HCT116 (cell line): ENCODE data around the gene RBKS. TPM values are rescaled to one million over a fixed set of nuclear protein-coding genes. Genes with fewer than 3 reads are reported as not detected.

Experiments used
- ATAC-seq: fragments of 200-7000 bp; cut with Tn5 transposase; 2 replicates; pipeline ENCODE4 v1.9.1; 2020; ENCODE audit warnings: mild to moderate bottlenecking, moderate library complexity
- BruUV-seq: library from RNA; stranded (reverse); fragments of 400-500 nt; replicated peaks from 2 replicates; lab custom pipeline; 2021; lab: Mats Ljungman, UMichigan
- CTCF ChIA-PET: fragments of 300-600 bp; sonication (Branson Sonifier 250); formaldehyde crosslinking; loops from one replicate; lab custom pipeline; 2021; ENCODE audit warnings: antibody characterized with exemption; lab: Charles Lee
- POLR2A ChIA-PET: fragments of 300-600, 350-600 bp; sonication (Branson Sonifier 250); formaldehyde crosslinking; loops from one replicate; lab custom pipeline; 2021; ENCODE audit warnings: antibody characterized with exemption; lab: Charles Lee
- RAD21 ChIA-PET, 2 experiments: fragments of 300-600 bp; sonication (Branson Sonifier 250); formaldehyde crosslinking; loops; one replicate each; lab custom pipeline; 2023; ENCODE audit warnings: low total read pairs in 2 of 2; ENCODE audit not compliant: uncharacterized antibody in 2 of 2, unreplicated experiment in 2 of 2, low non-redundant PET in 1 of 2; lab: Charles Lee
- DNase-seq: peaks from one replicate; pipeline ENCODE4 v3.0.0-alpha.2; 2010; ENCODE audit warnings: low read depth, low spot score
- H2AFZ ChIP-seq: fragments of 200-600 bp; shearing (Covaris generic), sonication (generic); 2 replicates; pipeline ENCODE4 v1.6.1; 2017; ENCODE audit warnings: low read depth, mixed run types, mixed read lengths, antibody characterized with exemption, low read length; ENCODE audit not compliant: poor library complexity, severe bottlenecking
- H3K27ac ChIP-seq: 2 replicates; pipeline ENCODE4 v1.5.1; 2012; ENCODE audit warnings: low read depth, low read length
- H3K27me3 ChIP-seq: fragments of 200-600 bp; sonication (generic); 2 replicates; pipeline ENCODE4 v1.6.1; 2016; ENCODE audit warnings: mixed run types, low read length, mixed read lengths; ENCODE audit not compliant: insufficient read depth
- H3K36me3 ChIP-seq, 2 experiments: fragments of 200-500 bp in 1 of 2; fragments of 200-600 bp in 1 of 2; sonication (Bioruptor generic) in 1 of 2; sonication (generic) in 1 of 2; 2 replicates each; pipeline versions ENCODE4 v1.5.1 to v1.6.1; 2014 to 2016; ENCODE audit warnings: low read length in 2 of 2, inconsistent platforms in 1 of 2, mixed read lengths in 1 of 2, mixed run types in 1 of 2; ENCODE audit not compliant: insufficient read depth in 2 of 2, control insufficient read depth in 1 of 2
- H3K4me1 ChIP-seq, 2 experiments: fragments of 200-600 bp in 1 of 2; sonication (generic) in 1 of 2; 2 replicates each; pipeline versions ENCODE4 v1.5.1 to v1.6.1; 2012 to 2017; ENCODE audit warnings: low read length in 2 of 2, inconsistent platforms in 1 of 2, mild to moderate bottlenecking in 1 of 2, mixed read lengths in 1 of 2, mixed run types in 1 of 2, moderate library complexity in 1 of 2; ENCODE audit not compliant: insufficient read depth in 2 of 2, control insufficient read depth in 1 of 2
- H3K4me2 ChIP-seq: fragments of 200-600 bp; sonication (generic); 2 replicates; pipeline ENCODE4 v1.6.1; 2017; ENCODE audit warnings: mixed run types, low read length, mixed read lengths
- H3K4me3 ChIP-seq, 2 experiments: fragments of 200-600 bp in 1 of 2; sonication (generic) in 1 of 2; replicated peaks in 1 of 2; 2 replicates each; pipeline ENCODE4 v1.5.1; 2011 to 2016; ENCODE audit warnings: low read length in 2 of 2, control low read depth in 1 of 2, low read depth in 1 of 2, mild to moderate bottlenecking in 1 of 2, mixed read lengths in 1 of 2, mixed run types in 1 of 2
- H3K79me2 ChIP-seq: fragments of 200-600 bp; sonication (generic); 2 replicates; pipeline ENCODE4 v1.6.1; 2017; ENCODE audit warnings: mild to moderate bottlenecking, mixed run types, low read length, moderate library complexity, mixed read lengths; ENCODE audit not compliant: insufficient read depth
- H3K9ac ChIP-seq: fragments of 200-600 bp; sonication (generic); 2 replicates; pipeline ENCODE4 v1.6.1; 2016; ENCODE audit warnings: low read length, mixed read lengths
- H3K9me2 ChIP-seq: fragments of 200-600 bp; sonication (generic), shearing (Covaris generic); 2 replicates; pipeline ENCODE4 v1.6.1; 2017; ENCODE audit warnings: mixed run types, mild to moderate bottlenecking, moderate library complexity; ENCODE audit not compliant: insufficient read depth
- H3K9me3 ChIP-seq, 2 experiments: fragments of 200-500 bp in 1 of 2; fragments of 200-600 bp in 1 of 2; sonication (Bioruptor generic) in 1 of 2; sonication (generic) in 1 of 2; 2 replicates each; pipeline ENCODE4 v1.6.1; 2014 to 2017; ENCODE audit warnings: low read length in 2 of 2, mixed read lengths in 2 of 2, inconsistent platforms in 1 of 2, low read depth in 1 of 2, mild to moderate bottlenecking in 1 of 2, mixed run types in 1 of 2, moderate library complexity in 1 of 2; ENCODE audit not compliant: control insufficient read depth in 1 of 2, insufficient read depth in 1 of 2
- H4K20me1 ChIP-seq: fragments of 200-600 bp; sonication (generic), shearing (Covaris generic); 2 replicates; pipeline ENCODE4 v1.6.1; 2017; ENCODE audit warnings: mixed run types, mild to moderate bottlenecking, moderate library complexity; ENCODE audit not compliant: insufficient read depth
- CBX3 ChIP-seq: IDR thresholded peaks from 2 replicates; pipeline ENCODE4 v1.6.1; 2012; ENCODE audit warnings: low read depth
- CEBPB ChIP-seq: IDR thresholded peaks from 2 replicates; pipeline ENCODE4 v1.6.1; 2012; ENCODE audit warnings: low read depth
- EGR1 ChIP-seq: IDR thresholded peaks from 2 replicates; pipeline ENCODE4 v1.6.1; 2012; ENCODE audit warnings: low read depth
- ELF1 ChIP-seq: IDR thresholded peaks from 2 replicates; pipeline ENCODE4 v1.6.1; 2012; ENCODE audit warnings: low read depth, borderline replicate concordance
- EZH2phosphoT487 ChIP-seq: fragments of 200-600 bp; IDR thresholded peaks from 2 replicates; pipeline ENCODE4 v1.6.1; 2018; ENCODE audit warnings: antibody characterized with exemption, borderline replicate concordance
- FOSL1 ChIP-seq: IDR thresholded peaks from 2 replicates; pipeline ENCODE4 v1.6.1; 2012; ENCODE audit warnings: low read depth
- JUND ChIP-seq: IDR thresholded peaks from 2 replicates; pipeline ENCODE4 v1.6.1; 2012
- MAX ChIP-seq: IDR thresholded peaks from 2 replicates; pipeline ENCODE4 v1.6.1; 2012
- POLR2A ChIP-seq: IDR thresholded peaks from 2 replicates; pipeline ENCODE4 v1.7.0; 2011; ENCODE audit warnings: borderline replicate concordance; ENCODE audit not compliant: insufficient read depth, insufficient read length; ENCODE audit errors: extremely low read depth
- RAD21 ChIP-seq: IDR thresholded peaks from 2 replicates; pipeline ENCODE4 v1.6.1; 2012; ENCODE audit warnings: low read depth, mild to moderate bottlenecking
- REST ChIP-seq: IDR thresholded peaks from 2 replicates; pipeline ENCODE4 v1.6.1; 2012; ENCODE audit warnings: low read depth
- SIN3A ChIP-seq: IDR thresholded peaks from 2 replicates; pipeline ENCODE4 v1.6.1; 2012; ENCODE audit warnings: low read depth
- SP1 ChIP-seq: IDR thresholded peaks from 2 replicates; pipeline ENCODE4 v1.6.1; 2012; ENCODE audit warnings: low read depth
- TCF7L2 ChIP-seq: IDR thresholded peaks from 2 replicates; pipeline ENCODE4 v1.7.0; 2011; ENCODE audit warnings: borderline replicate concordance, inconsistent platforms; ENCODE audit not compliant: insufficient read depth, insufficient read length; ENCODE audit errors: extremely low read depth
- ZNF274 ChIP-seq: fragments of 200-500 bp; sonication (Bioruptor generic); IDR thresholded peaks from 2 replicates; pipeline ENCODE4 v1.6.1; 2014; ENCODE audit warnings: mild to moderate bottlenecking, low read depth, low read length, inconsistent platforms
- intact Hi-C: fragments of 100-400 bp; cut with micrococcal nuclease; formaldehyde crosslinking; loops from 2 replicates; pipeline ENCODE4 v1.10.0; 2022
- total RNA-seq: library from RNA; stranded (reverse); gene quantifications from one replicate; pipeline ENCODE4 v1.2.1, GENCODE V29; 2021; ENCODE audit not compliant: unreplicated experiment
- TF ChIP-seq, protein P1 (sequence below): IDR thresholded peaks from 2 replicates; pipeline ENCODE4 v1.6.1; 2012
- TF ChIP-seq, protein P2 (sequence below), 3 experiments: fragments of 200-600 bp in 1 of 3; sonication (generic) in 1 of 3; IDR thresholded peaks in 2 of 3; conservative IDR thresholded peaks in 1 of 3; 2 replicates each; pipeline ENCODE4 v1.5.1; 2012 to 2017; ENCODE audit warnings: low read depth in 2 of 3, low read length in 2 of 3, antibody characterized with exemption in 1 of 3, borderline replicate concordance in 1 of 3, control low read depth in 1 of 3, mild to moderate bottlenecking in 1 of 3, mixed read lengths in 1 of 3, mixed run types in 1 of 3, moderate library complexity in 1 of 3; ENCODE audit not compliant: insufficient read depth in 1 of 3

Gene RBKS
- total RNA-seq, 1 experiment from 2014 or later = 2.4 TPM

- TF ChIP-seq REST = no peak
Observed at GRCh38 chr2:27903018-27903417, 12.8 kb upstream of the RBKS start (continued).

DNA sequence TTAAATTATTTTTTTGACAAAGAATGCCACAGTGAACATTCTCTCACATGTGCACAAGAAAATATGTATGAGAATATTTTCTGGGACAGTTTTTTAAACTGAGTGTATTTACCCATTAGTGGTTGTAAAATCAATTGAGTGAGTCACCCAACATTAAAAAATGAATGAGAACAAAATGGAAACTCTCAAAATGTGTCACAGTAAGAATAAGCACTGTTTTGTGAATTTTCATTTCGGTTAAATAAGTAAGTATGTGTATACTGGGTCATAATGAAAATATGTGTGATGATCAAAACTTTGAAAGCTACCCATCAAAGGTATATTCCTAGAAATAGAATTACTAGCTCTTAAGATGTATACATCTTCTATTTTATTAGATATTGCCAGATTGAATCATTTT is 11.9 kb upstream of the RBKS start:
- H3K27me3 ChIP-seq = no peaks in the 10 kb centered on the region
- peaks cover 0 to 7% of the 10 kb centered on the region in 2 experiments; a peak in 1 of 4 replicates for H3K36me3 ChIP-seq
- no TSS peak for BruUV-seq
- ChIA-PET CTCF (no interaction called here), RAD21 (no interaction called here), POLR2A (no interaction called here)
- H3K79me2 ChIP-seq = peaks cover 3% of the 10 kb centered on the region; the same call in 1 of the 2 replicates
- DNase-seq (no peak), ATAC-seq (no peak)
- intact Hi-C loops = no loop called here
- no peak overlapping the region for H3K4me3 ChIP-seq
- H3K9me3 ChIP-seq = no peaks in the 10 kb centered on the region
- no peak overlapping the region for H3K4me2 ChIP-seq
- H3K27ac ChIP-seq = no peak overlapping the region
- no peak overlapping the region for H3K9ac ChIP-seq
- no peak overlapping the region for H2AFZ ChIP-seq
- no peaks in the 10 kb centered on the region for H3K9me2 ChIP-seq
- no peaks in the 10 kb centered on the region for H4K20me1 ChIP-seq
- peaks cover 4 to 11% of the 10 kb centered on the region in 2 experiments; a peak in 2 of 4 replicates for H3K4me1 ChIP-seq
- TF ChIP-seq MAX (no peak), ZNF274 (no peak), POLR2A (no peak), EZH2phosphoT487 (no peak), CBX3 (no peak), FOSL1 (no peak), CEBPB (no peak), TCF7L2 (no peak), RAD21 (no peak), ELF1 (no peak), JUND (no peak), SP1 (no peak), EGR1 (no peak), SIN3A (no peak), REST (no peak)
- TF ChIP-seq, protein P1, sequence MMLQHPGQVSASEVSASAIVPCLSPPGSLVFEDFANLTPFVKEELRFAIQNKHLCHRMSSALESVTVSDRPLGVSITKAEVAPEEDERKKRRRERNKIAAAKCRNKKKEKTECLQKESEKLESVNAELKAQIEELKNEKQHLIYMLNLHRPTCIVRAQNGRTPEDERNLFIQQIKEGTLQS = no peak
- TF ChIP-seq, protein P2, sequence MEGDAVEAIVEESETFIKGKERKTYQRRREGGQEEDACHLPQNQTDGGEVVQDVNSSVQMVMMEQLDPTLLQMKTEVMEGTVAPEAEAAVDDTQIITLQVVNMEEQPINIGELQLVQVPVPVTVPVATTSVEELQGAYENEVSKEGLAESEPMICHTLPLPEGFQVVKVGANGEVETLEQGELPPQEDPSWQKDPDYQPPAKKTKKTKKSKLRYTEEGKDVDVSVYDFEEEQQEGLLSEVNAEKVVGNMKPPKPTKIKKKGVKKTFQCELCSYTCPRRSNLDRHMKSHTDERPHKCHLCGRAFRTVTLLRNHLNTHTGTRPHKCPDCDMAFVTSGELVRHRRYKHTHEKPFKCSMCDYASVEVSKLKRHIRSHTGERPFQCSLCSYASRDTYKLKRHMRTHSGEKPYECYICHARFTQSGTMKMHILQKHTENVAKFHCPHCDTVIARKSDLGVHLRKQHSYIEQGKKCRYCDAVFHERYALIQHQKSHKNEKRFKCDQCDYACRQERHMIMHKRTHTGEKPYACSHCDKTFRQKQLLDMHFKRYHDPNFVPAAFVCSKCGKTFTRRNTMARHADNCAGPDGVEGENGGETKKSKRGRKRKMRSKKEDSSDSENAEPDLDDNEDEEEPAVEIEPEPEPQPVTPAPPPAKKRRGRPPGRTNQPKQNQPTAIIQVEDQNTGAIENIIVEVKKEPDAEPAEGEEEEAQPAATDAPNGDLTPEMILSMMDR (IDR thresholded peaks at IDR 0.05 in 2 of 3, conservative IDR thresholded peaks at IDR 0.05 in 1 of 3; ENCODE audit: borderline replicate concordance in 1 of 3, insufficient read depth in 1 of 3, low read depth in 2 of 3, low read length in 2 of 3) = no peak
